Right cardiac atrium (tissue), 5 donors: ENCODE results near the gene NOD2. TPM values are rescaled to one million over a fixed set of nuclear protein-coding genes. Genes with fewer than 3 reads are reported as not detected.

Experiments
- ATAC-seq, 2 donors: fragments of 200-7000 bp; cut with Tn5 transposase; one replicate each; pipeline versions ENCODE4 v1.8.0 to v1.9.1; 2020; ENCODE audit warnings: moderate library complexity in 2 of 2, mild to moderate bottlenecking in 1 of 2
- DNase-seq, 3 donors: peaks; one replicate each; pipeline ENCODE4 v3.0.0-alpha.2; 2020
- H3K27ac ChIP-seq: one replicate; pipeline ENCODE4 v1.5.1; 2013; ENCODE audit warnings: mild to moderate bottlenecking, low read length, control low read depth, moderate library complexity
- H3K27me3 ChIP-seq: one replicate; pipeline ENCODE4 v1.6.1; 2013; ENCODE audit not compliant: control insufficient read depth, insufficient read depth
- H3K4me1 ChIP-seq: one replicate; pipeline ENCODE4 v1.6.1; 2013; ENCODE audit warnings: low read length; ENCODE audit not compliant: control insufficient read depth, insufficient read depth
- H3K4me3 ChIP-seq: one replicate; pipeline ENCODE4 v1.5.1; 2013; ENCODE audit warnings: low read length, control low read depth
- H3K9me3 ChIP-seq: one replicate; pipeline ENCODE4 v1.6.1; 2013; ENCODE audit warnings: low read length; ENCODE audit not compliant: control insufficient read depth
- WGBS: extraction: QIAGEN DNeasy Blood & Tissue Kit; methylation state at CpG from one replicate; pipeline ENCODE4 v1.1.7; 2013; 5-methylcytosine and 5-hydroxymethylcytosine counted together
- intact Hi-C, 4 donors: fragments of 100-400 bp; cut with DNase I; formaldehyde crosslinking; loops; one replicate each; pipeline versions ENCODE4 v1.11.0 to v1.14.0; 2022 to 2023
- polyA plus RNA-seq: library from polyadenylated mRNA; stranded (reverse); fragments of 200-250 nt; gene quantifications from one replicate; pipeline ENCODE4 v1.2.3, GENCODE V29; 2013
- total RNA-seq, 4 donors: library from RNA; stranded (reverse); fragmentation: NEBNext Ultra II Directional; extraction: Animal tissue kit (Norgen Biotek cat#: 25700); gene quantifications; one replicate each; pipeline ENCODE4 v1.2.1, GENCODE V29; 2021
- donor health status: healthy with polysubstance abuse.
- donor health status: DM: no; HTN: yes; CAD: no.
- donor health status: DM: no; HTN: no; CAD: no.
- donor health status: DM: no; HTN: yes; CAD: no; lungs with severe emphysema.
- donor health status: DM: yes; HTN: yes; CAD: no.

Gene NOD2
- total and polyA plus RNA-seq, 5 donors: 0.52 to 1.5 (median 0.82) TPM

- H3K4me3 ChIP-seq: no peak overlapping the region
These were observed 800 bp downstream of the NOD2 start for GRCh38 chr16:50694206-50694605.

GRCh38 chr16:50695017-50696000, 1.9 kb downstream of the NOD2 start:
- peak; percentile 16 to 29 for ATAC-seq
- H3K27ac ChIP-seq: no peak overlapping the region
- H3K4me3 ChIP-seq: no peak overlapping the region
- intact Hi-C loops: no loop called here
- H3K27me3 ChIP-seq: no peaks in the 10 kb centered on the region
- H3K4me1 ChIP-seq: peaks cover 12% of the 10 kb centered on the region
- H3K9me3 ChIP-seq: no peaks in the 10 kb centered on the region
- 95% methylated on average over 9 of the region's 9 CpGs for WGBS
- DNase-seq: peak in 2 of 3 donors; percentile 71 to 77

More at GRCh38 chr16:50694206-50694605, 800 bp downstream of the NOD2 start:
- intact Hi-C loops: no loop called here
- Histone ChIP-seq H3K27ac (no peak overlapping the region), H3K9me3 (no peaks in the 10 kb centered on the region), H3K27me3 (no peaks in the 10 kb centered on the region), H3K4me1 (peaks cover 12% of the 10 kb centered on the region)
- DNase-seq (no peak), ATAC-seq (no peak)
- 94% methylated on average over 2 of the region's 2 CpGs for WGBS

- no peaks in the 10 kb centered on the region for H3K9me3 ChIP-seq
- WGBS: 54% methylated on average over 5 of the region's 5 CpGs
- H3K4me3 ChIP-seq: no peak overlapping the region
- no peaks in the 10 kb centered on the region for H3K27me3 ChIP-seq
- no peak for DNase-seq
- H3K4me1 ChIP-seq: peaks cover 12% of the 10 kb centered on the region
- H3K27ac ChIP-seq: peak overlapping the region; percentile 2
- no peak for ATAC-seq
- intact Hi-C loops: no loop called here
These were observed 2.7 kb downstream of the NOD2 start for GRCh38 chr16:50696126-50696525.

- Histone ChIP-seq H3K4me3 (no peak overlapping the region), H3K27me3 (no peaks in the 10 kb centered on the region), H3K9me3 (no peaks in the 10 kb centered on the region), H3K27ac (peak overlapping the region; percentile 28), H3K4me1 (peaks cover 12% of the 10 kb centered on the region)
- intact Hi-C loops: no loop called here
- 55% methylated on average over 15 of the region's 15 CpGs for WGBS
- DNase-seq (peak; percentile 84 to 92 (median 89)), ATAC-seq (peak; percentile 70 to 87)
These were observed 3.4 kb downstream of the NOD2 start for GRCh38 chr16:50696575-50697420.

GRCh38 chr16:50697421-50697715, 4.0 kb downstream of the NOD2 start:
- H3K9me3 ChIP-seq: no peaks in the 10 kb centered on the region
- peaks cover 12% of the 10 kb centered on the region for H3K4me1 ChIP-seq
- H3K27ac ChIP-seq: peak overlapping the region; percentile 28
- ATAC-seq: no peak
- H3K27me3 ChIP-seq: no peaks in the 10 kb centered on the region
- intact Hi-C loops: no loop called here
- DNase-seq: no peak
- no peak overlapping the region for H3K4me3 ChIP-seq
- 95% methylated on average over 5 of the region's 5 CpGs for WGBS

- 27% methylated on average over 19 of the region's 19 CpGs for WGBS
- H3K4me3 ChIP-seq: peak overlapping the region; percentile 39
- ATAC-seq (peak; percentile 62 to 66), DNase-seq (no peak)
- H3K9me3 ChIP-seq: no peaks in the 10 kb centered on the region
- no peaks in the 10 kb centered on the region for H3K27me3 ChIP-seq
- H3K4me1 ChIP-seq: peaks cover 12% of the 10 kb centered on the region
- H3K27ac ChIP-seq: peak overlapping the region; percentile 28
- intact Hi-C loops: no loop called here
These were observed 4.7 kb downstream of the NOD2 start for GRCh38 chr16:50697881-50698767.

GRCh38 chr16:50699326-50700159, 6.1 kb downstream of the NOD2 start:
- Histone ChIP-seq H3K4me3 (no peak overlapping the region), H3K27me3 (no peaks in the 10 kb centered on the region), H3K9me3 (peaks cover 5% of the 10 kb centered on the region), H3K4me1 (peaks cover 12% of the 10 kb centered on the region), H3K27ac (no peak overlapping the region)
- ATAC-seq (no peak), DNase-seq (no peak)
- WGBS: 78% methylated on average over 19 of the region's 19 CpGs
- intact Hi-C loops: no loop called here

GRCh38 chr16:50702725-50703124, 9.3 kb downstream of the NOD2 start:
- Histone ChIP-seq H3K4me1 (peaks cover 2% of the 10 kb centered on the region), H3K27ac (no peak overlapping the region), H3K9me3 (peaks cover 5% of the 10 kb centered on the region), H3K4me3 (no peak overlapping the region), H3K27me3 (no peaks in the 10 kb centered on the region)
- 86% methylated on average over 3 of the region's 3 CpGs for WGBS
- intact Hi-C loops: no loop called here
- DNase-seq (no peak), ATAC-seq (no peak)

GRCh38 chr16:50704245-50704644, 10.8 kb downstream of the NOD2 start:
- no peaks in the 10 kb centered on the region for H3K27me3 ChIP-seq
- H3K9me3 ChIP-seq: peaks cover 5% of the 10 kb centered on the region
- intact Hi-C loops: no loop called here
- H3K4me1 ChIP-seq: no peaks in the 10 kb centered on the region
- 81% methylated on average over 1 of the region's 1 CpG for WGBS
- H3K4me3 ChIP-seq: no peak overlapping the region
- DNase-seq (no peak), ATAC-seq (no peak)
- no peak overlapping the region for H3K27ac ChIP-seq
